Thoracic aorta (tissue), 2 donors: Measurements from ENCODE around the gene GINS2. TPM values are rescaled to one million over a fixed set of nuclear protein-coding genes. Genes with fewer than 3 reads are reported as not detected.

ENCODE experiments used
- ATAC-seq: fragments of 150-250 bp; one replicate; pipeline ENCODE4 v1.8.0; 2017; ENCODE audit warnings: low read depth; ENCODE audit not compliant: insufficient number of reproducible peaks, low FRiP score
- DNase-seq: peaks from one replicate; pipeline ENCODE4 v3.0.0-alpha.2; 2020; ENCODE audit warnings: low spot score
- H3K27ac ChIP-seq, 2 donors: fragments of 200-600 bp; sonication (generic); 1 replicate in 1 of 2; 2 replicates in 1 of 2; pipeline ENCODE4 v1.5.1; 2016; ENCODE audit warnings: mild to moderate bottlenecking in 2 of 2, moderate library complexity in 2 of 2
- H3K27me3 ChIP-seq: fragments of 200-600 bp; sonication (generic); replicated peaks from 2 replicates; pipeline ENCODE4 v1.6.0; 2016; ENCODE audit warnings: mild to moderate bottlenecking; ENCODE audit not compliant: insufficient read depth
- H3K36me3 ChIP-seq: fragments of 200-600 bp; sonication (generic); one replicate; pipeline ENCODE4 v1.5.1; 2016
- H3K4me1 ChIP-seq, 2 donors: fragments of 200-600 bp; sonication (generic); 1 replicate in 1 of 2; 2 replicates in 1 of 2; pipeline versions ENCODE4 v1.5.1 to v1.6.0; 2016; ENCODE audit warnings: low read depth in 2 of 2, mild to moderate bottlenecking in 1 of 2; ENCODE audit not compliant: control insufficient read depth in 1 of 2
- H3K4me3 ChIP-seq: fragments of 200-600 bp; sonication (generic); 2 replicates; pipeline ENCODE4 v1.5.1; 2016; ENCODE audit warnings: mild to moderate bottlenecking
- H3K9me3 ChIP-seq: fragments of 200-600 bp; sonication (generic); 2 replicates; pipeline ENCODE4 v1.5.1; 2016
- CTCF ChIP-seq: fragments of 200-600 bp; sonication (generic); IDR thresholded peaks from one replicate; pipeline ENCODE4 v1.5.1; 2019; ENCODE audit warnings: antibody characterized with exemption
- total RNA-seq, 2 donors: library from RNA; depleted of rRNA; stranded (reverse); fragments of >200 nt; gene quantifications; one replicate each; pipeline versions ENCODE4 v1.1.0 to v1.2.3, GENCODE V29; 2016

Gene GINS2
- total RNA-seq, 2 donors from 2014 or later = 0.28 to 2.0 TPM

- peaks cover 0 to 6% of the 10 kb centered on the region in 2 donors for H3K4me1 ChIP-seq
- H3K27ac ChIP-seq = no peak overlapping the region
- TF ChIP-seq CTCF = no peak
- no peak for ATAC-seq
- no peak overlapping the region for H3K4me3 ChIP-seq
- H3K27me3 ChIP-seq = no peaks in the 10 kb centered on the region
- no peaks in the 10 kb centered on the region for H3K9me3 ChIP-seq
- no peak for DNase-seq
- H3K36me3 ChIP-seq = no peaks in the 10 kb centered on the region
Observed at GRCh38 chr16:85634747-85635544, 53.8 kb downstream of the GINS2 start.

GRCh38 chr16:85633888-85634287 is 54.9 kb downstream of the GINS2 start:
- no peaks in the 10 kb centered on the region for H3K36me3 ChIP-seq
- H3K27ac ChIP-seq = no peak overlapping the region
- H3K4me1 ChIP-seq = peaks cover 0 to 6% of the 10 kb centered on the region in 2 donors
- no peaks in the 10 kb centered on the region for H3K27me3 ChIP-seq
- no peak for ATAC-seq
- no peaks in the 10 kb centered on the region for H3K9me3 ChIP-seq
- no peak overlapping the region for H3K4me3 ChIP-seq
- DNase-seq = no peak
- no peak for TF ChIP-seq CTCF

GRCh38 chr16:85633438-85633743 is 55.4 kb downstream of the GINS2 start:
- no peaks in the 10 kb centered on the region for H3K36me3 ChIP-seq
- TF ChIP-seq CTCF = no peak
- H3K4me3 ChIP-seq = no peak overlapping the region
- no peak for ATAC-seq
- H3K9me3 ChIP-seq = no peaks in the 10 kb centered on the region
- no peak for DNase-seq
- H3K27me3 ChIP-seq = no peaks in the 10 kb centered on the region
- H3K4me1 ChIP-seq = peaks cover 0 to 8% of the 10 kb centered on the region in 2 donors
- H3K27ac ChIP-seq = no peak overlapping the region

- Histone ChIP-seq H3K27me3 (no peaks in the 10 kb centered on the region), H3K9me3 (no peaks in the 10 kb centered on the region), H3K4me1 (peaks cover 4 to 10% of the 10 kb centered on the region in 2 donors), H3K4me3 (no peak overlapping the region), H3K36me3 (no peaks in the 10 kb centered on the region), H3K27ac (no peak overlapping the region)
- DNase-seq = no peak
- no peak for ATAC-seq
- TF ChIP-seq CTCF = no peak
Observed at GRCh38 chr16:85632709-85633437, 55.9 kb downstream of the GINS2 start.

- H3K27ac ChIP-seq = no peak overlapping the region
- H3K27me3 ChIP-seq = no peaks in the 10 kb centered on the region
- H3K4me1 ChIP-seq = peaks cover 8 to 15% of the 10 kb centered on the region in 2 donors
- no peak overlapping the region for H3K4me3 ChIP-seq
- H3K9me3 ChIP-seq = no peaks in the 10 kb centered on the region
- DNase-seq (no peak), ATAC-seq (no peak)
- H3K36me3 ChIP-seq = no peaks in the 10 kb centered on the region
- TF ChIP-seq CTCF = no peak
Observed at GRCh38 chr16:85631802-85632393, 56.9 kb downstream of the GINS2 start.
